GM12875 (cell line): ENCODE data around the gene PLCB1.

Experiments
- H3K4me3 ChIP-seq: one replicate; pipeline ENCODE4 v1.5.1; 2011; ENCODE audit warnings: low read depth, low read length, control low read depth
- TF ChIP-seq, protein P1 (sequence below): IDR thresholded peaks from 2 replicates; pipeline ENCODE4 v1.5.1; 2011; ENCODE audit warnings: low read depth, mild to moderate bottlenecking, control low read depth, inconsistent platforms, low read length, moderate library complexity, borderline replicate concordance; ENCODE audit not compliant: insufficient read depth

PLCB1 gene

DNA sequence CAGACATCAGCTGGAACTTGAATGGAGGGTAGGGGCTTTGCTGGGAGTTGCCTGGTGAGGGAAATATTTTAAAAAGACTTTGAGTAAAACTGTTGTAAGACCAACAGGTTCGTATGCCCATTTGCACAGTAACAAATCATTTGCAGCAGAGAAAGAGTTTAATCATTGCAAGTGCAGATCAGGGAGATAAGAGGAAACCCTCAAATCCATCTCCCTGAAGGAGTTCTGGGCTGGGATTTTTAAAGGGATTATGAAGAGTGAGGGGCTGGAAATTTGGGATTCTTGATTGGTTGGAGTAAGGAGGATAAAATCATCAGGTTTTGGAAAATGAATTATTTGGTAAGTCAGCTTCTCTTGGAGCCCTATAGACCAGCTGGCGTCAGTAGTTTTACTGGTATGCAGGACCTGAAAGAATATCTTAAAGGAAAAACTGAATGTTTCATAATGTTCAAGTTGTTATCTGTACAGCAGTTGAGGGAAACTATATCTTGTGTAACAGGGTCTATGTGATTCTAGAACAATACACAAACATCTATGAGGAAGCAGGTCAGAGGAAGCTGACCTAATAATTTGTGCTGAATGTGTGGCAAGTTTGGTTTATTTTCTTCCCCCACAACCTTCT is 295.5 kb downstream of the PLCB1 start:
- H3K4me3 ChIP-seq = no peak overlapping the region
- TF ChIP-seq, protein P1, sequence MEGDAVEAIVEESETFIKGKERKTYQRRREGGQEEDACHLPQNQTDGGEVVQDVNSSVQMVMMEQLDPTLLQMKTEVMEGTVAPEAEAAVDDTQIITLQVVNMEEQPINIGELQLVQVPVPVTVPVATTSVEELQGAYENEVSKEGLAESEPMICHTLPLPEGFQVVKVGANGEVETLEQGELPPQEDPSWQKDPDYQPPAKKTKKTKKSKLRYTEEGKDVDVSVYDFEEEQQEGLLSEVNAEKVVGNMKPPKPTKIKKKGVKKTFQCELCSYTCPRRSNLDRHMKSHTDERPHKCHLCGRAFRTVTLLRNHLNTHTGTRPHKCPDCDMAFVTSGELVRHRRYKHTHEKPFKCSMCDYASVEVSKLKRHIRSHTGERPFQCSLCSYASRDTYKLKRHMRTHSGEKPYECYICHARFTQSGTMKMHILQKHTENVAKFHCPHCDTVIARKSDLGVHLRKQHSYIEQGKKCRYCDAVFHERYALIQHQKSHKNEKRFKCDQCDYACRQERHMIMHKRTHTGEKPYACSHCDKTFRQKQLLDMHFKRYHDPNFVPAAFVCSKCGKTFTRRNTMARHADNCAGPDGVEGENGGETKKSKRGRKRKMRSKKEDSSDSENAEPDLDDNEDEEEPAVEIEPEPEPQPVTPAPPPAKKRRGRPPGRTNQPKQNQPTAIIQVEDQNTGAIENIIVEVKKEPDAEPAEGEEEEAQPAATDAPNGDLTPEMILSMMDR = no peak

DNA sequence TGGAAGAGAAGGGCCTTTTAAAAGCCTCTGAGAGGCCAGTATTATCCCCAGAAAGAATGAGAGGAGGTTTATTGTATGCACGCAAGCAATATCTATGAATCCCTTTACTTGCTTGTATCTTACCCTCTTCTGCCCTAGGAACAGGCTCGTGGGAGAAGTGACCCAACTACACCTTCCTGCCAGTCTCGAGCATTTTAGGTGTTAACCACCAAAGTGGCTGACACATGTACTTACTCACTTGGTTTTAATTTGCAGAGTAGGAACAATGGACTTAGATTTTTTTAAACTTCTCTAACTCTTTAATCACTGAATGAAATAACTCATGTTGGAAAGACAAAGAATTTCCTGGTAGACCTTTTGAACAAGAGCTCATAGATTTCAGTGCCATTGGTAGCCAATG is 296.9 kb downstream of the PLCB1 start:
- TF ChIP-seq, protein P1 = no peak
- H3K4me3 ChIP-seq = no peak overlapping the region

DNA sequence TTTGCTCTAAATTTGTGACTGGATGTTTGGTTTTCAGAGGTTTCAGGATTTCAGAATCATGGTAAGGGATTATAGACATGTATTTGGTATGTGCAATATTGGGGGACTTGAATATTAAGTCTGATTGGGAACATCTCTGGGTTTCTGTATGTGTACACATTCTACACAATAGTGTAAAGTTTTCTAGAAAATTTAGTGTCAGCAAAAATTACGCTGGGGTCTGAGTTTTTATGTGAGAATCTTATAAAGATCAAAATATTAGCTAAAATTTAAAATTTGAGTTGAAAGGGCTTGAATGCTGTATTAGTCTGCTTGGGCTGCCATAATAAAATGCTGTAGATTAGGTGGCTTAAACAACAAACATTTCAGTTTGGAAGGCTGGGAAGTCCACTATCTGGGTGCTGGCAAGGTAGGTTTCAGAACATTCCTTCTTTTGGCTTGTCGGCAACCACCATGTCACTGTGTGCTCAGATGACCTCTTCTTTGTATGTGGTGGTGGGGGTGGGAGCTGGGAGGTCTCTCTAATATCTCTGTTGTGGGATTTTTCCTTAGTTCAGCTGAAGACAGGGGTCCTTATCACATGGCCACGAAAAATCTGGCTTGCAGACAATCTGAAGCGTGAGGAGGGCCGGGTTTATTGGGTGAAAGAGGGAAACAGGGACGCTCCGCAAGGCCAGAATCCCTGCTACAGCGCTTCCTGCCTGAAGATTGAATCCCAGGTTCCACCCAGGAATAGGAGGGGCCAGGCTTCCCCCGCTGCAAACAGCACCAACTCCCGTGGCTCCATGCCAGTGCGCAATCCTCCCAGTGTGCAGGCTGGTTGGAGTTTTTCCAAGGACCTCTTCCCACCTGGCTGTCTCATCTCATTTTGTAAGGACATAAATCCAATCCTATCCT is 299.7 kb downstream of the PLCB1 start:
- H3K4me3 ChIP-seq = no peak overlapping the region
- TF ChIP-seq, protein P1 = no peak

DNA sequence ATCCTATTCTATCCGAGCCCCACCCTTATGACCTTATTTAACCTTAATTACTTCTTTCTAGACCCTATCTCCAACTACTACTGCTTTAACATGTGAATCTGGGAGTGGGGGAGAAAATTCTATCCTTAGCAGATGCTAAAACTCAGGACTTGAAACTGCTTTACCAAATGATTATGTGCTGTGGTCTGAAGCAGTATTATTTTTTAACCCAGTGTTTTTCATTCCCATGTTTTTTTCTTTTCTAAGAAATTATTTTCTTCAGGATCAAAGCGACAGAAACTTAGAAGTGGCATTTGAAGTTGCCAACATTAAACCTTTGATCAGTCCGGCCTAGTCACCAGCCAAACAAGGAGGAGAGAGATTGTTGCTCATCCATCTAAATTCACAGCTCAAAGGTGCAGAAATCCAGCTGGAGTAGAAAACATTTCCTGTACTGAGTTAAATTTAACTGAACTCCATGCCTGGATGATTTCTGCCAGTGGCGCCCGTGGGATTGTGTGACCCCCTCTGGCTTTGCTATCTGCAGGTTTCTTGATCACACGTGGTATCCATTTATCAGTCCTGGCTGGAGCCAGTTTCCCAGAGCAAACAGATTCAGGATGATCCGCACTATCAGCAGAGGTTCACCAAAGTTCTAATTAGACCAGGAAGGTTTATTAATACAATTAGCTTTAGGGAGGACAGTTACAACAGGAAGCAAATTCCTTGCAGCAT is 300.5 kb downstream of the PLCB1 start:
- TF ChIP-seq, protein P1 = no peak

DNA sequence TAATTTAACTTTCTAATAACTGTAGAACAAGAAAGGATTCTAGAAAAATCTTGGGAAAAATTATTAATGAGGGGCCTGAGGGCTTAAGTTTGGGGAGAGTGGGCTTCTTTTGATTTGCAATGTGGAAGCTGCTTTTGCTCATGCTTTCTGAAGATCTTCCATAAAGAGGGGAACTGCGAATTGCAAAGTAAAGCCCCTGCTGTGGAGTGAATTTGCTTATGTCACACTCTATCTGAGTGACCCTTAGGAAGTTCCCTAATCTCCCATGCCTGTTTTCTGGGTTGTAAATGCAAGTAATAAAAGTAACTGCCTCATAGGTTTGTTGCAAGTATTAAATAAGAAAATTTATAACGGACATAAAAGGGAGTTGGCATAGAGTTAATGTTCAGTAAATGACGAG is 301.2 kb downstream of the PLCB1 start:
- TF ChIP-seq, protein P1 = no peak
- no peak overlapping the region for H3K4me3 ChIP-seq

More for the DNA sequence above, 300.5 kb downstream of the PLCB1 start:
- no peak overlapping the region for H3K4me3 ChIP-seq

DNA sequence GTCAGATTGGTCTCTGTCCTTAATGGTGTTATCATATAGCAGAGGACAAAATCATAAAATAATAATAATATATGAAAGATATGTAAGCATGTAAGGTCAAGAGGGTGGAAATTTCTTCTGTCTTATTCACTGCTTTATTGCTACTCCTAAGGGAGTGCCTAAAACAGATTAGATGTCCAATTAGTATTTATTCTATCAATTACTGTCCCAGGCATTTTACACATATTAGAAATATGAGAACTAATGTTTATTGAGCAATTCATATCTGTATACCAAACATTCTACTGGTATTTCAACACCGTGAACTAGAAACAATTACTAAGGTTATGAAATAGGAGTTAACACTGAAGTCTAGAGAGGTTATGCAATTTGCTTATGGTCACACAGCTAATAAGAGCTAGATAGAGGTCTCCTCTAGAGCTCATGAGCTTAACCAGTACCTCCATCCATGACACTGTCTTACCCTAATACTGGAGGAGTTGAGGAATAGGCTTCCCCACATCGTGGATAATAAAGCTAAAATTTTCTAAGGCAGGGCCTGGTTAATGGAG is 302.3 kb downstream of the PLCB1 start:
- TF ChIP-seq, protein P1 = no peak

More for the DNA sequence above, 302.3 kb downstream of the PLCB1 start:
- no peak overlapping the region for H3K4me3 ChIP-seq
